ENCODE measurements around the gene IQUB.

- TF ChIP-seq EZH2 (IDR thresholded peaks at IDR 0.05; ENCODE audit: low read depth) (no peak), CTCF (conservative IDR thresholded peaks at IDR 0.05) (no peak)
Measured at GRCh38 chr7:123571684-123572083, 37.3 kb upstream of the IQUB start.
